Ecto neural progenitor cell (in vitro differentiated cells): ENCODE measurements around the gene TEK.
"Not testable (repeated sequence)": the region's sequence is repeated elsewhere in the genome, so short reads cannot be mapped to it uniquely, and the experiment has no call there.

Experiments
- DNase-seq: peaks from one replicate; pipeline ENCODE4 v3.0.0-alpha.2; 2018; ENCODE audit warnings: low spot score

The TEK gene

DNA sequence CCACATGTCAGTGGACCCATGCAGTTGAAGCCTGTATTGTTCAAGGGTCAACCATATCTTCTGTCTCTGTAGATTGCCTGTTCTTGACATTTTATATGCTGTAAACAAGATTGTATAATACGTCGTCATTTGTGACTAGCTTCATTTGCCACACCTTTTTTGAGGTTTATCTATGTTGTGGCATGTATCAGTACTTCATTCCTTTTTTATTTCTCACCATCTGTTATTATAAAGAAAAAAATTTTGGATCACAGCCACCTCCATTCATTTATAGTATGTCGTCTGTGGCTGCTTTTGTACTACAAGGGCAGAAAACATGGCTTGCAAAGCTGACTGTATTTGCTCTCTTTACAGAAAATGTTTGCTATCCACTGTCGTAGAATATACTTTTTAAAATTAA, 72.4 kb downstream of the TEK start:
- DNase-seq, result no peak

DNA sequence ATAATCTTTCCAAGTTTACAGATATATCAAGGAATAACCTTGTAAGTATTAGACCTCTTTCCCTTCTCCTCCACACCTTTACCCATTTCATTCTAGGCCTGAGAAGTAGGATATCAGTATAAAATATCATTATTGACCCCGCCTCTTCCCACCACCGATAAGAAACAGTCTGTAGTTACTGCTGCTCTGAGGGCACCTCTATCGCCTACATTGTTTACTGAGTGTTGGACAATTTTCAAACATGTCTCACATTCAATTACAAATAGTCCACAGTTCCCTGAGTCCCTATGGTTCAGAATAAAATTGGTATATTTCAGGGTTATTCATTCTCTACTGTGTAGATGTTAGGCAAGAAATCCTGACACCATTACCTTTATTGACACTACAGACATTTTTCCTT, 73.4 kb downstream of the TEK start:
- no peak for DNase-seq

DNA sequence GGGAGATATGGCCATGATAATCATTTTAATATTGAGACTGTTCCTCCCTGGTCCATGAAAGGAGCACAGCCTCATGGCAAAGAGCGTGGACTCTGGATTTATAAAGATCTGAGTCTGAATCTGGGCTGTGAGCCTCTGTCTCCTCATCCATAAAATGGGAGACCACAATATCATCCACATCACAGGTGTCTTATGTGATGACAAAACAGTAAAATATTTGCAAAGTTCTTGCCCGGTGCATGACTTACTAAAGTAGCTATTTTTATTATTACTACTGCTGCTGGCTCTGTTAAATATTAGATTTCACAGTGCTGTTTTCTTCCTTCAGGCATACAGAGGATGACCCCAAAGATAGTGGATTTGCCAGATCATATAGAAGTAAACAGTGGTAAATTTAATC, 74.1 kb downstream of the TEK start:
- no peak for DNase-seq

DNA sequence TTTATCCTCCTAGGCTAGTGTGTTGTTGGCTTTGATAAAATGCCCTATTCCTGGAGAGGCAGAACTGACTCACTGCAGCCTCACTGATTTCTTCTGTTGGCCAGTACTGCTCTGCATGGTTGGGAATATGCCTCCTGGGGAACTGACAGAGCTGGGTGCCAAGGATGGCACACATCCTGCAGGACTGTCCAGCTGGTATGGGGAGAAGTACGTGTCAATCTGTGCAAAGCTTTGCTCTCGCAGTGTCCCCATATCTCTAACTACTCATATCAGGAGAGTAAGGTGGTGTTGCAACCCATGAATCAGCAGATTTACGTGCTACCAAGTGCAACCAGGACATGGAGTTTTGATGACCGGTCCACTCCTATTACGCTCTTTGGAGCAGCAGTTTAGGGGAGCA, 74.7 kb downstream of the TEK start:
- DNase-seq, result no peak

DNA sequence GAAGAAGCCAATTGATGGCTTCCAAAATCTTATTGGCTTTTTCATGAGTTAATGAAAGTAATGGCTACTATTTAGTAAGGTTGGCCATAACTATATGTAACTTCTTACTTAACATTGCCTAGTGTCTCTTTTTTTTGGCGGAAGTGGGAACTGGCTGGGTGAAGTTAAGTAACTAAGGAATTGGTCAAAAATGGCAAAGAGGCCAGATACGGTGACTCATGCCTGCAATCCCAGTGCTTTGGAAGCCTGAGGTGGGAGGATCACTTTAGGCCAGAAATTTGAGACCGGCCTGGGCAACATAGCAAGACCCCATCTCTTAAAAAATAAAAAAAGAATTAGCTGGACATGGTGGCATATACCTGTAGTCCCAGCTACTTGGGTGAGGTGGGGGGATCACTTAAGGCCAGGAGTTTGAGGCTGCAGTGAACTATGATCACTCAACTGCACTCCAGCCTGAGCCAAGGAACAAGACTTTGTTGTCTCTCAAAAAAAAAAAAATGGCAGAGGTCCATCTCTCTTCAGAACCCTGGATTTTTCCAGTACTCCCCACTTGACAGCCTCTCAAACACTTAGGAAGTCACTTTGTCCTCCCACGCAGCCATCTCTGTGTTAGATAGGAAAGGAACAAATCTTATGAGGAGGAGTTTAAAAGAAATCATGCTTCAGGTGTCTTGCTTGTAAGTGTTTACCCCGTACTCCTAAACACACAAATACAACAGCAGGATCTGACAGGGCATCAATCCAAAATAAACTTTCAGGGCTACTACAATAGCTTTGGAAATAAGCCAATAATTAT, 75.7 kb downstream of the TEK start:
- no peak for DNase-seq

DNA sequence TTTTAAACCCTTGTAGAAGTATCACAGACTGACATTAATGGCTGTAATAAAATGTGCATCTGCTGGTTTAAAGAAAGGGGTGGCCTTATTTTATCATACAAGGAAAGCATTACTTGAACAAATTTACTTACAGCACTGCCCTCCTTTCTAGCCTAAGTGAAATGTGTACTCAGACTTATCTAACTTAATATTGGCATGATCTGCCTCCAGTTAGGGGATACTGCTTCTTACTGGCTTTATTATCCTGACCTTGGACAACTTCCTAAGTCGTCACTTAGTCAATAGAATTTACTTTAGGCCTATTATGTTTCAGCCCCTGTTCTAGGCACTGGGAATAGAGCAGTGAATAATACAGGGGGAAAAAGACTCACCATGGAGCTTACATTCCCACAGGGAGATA, 79.4 kb downstream of the TEK start:
- no peak for DNase-seq

DNA sequence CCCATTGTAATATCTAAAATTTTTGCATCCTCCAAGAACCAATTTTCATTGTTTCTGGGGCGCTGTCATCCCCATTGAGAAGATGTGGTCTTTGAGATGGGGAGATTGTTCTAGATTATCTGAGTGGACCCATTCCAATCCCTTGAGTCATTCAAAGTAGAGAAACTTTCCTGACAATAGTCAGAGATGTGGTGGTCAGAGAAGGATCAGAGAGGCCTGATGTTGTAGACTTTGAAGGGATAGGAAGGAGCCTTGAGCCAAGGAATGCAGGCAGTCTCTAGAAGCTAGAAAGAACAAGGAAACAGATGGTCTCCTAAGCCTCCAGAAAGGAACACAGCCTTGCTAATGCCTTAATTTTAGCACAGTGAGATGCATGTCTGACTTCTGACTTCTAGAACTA, 80.4 kb downstream of the TEK start:
- DNase-seq, result no peak

DNA sequence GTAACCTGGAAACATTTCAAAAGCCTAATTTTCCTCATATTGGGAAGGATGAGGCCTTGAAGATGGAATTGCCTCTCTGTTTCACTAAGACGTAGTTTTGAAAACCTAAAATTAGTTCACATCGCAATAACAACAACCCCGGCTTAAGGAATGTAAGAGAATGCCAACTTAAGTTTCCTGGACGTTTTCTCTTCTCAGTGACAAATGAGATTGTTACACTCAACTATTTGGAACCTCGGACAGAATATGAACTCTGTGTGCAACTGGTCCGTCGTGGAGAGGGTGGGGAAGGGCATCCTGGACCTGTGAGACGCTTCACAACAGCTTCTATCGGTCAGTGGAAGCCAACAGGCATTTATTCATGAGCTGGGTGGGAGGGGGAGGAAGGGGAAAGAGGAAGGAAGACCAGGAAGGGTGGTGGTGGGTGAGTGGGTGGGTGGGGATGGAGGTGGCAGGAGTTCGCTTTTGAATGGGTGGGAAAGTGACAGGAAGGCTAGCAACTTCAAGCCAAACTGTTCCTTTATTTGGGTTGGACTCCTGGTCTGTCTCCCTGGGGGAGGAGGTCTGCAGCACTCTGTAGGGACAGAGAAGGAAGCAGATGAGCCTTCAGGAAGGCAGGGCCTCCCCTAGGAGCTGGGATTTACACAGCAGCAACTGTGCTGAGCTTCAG, 83.4 kb downstream of the TEK start:
- DNase-seq, result no peak

DNA sequence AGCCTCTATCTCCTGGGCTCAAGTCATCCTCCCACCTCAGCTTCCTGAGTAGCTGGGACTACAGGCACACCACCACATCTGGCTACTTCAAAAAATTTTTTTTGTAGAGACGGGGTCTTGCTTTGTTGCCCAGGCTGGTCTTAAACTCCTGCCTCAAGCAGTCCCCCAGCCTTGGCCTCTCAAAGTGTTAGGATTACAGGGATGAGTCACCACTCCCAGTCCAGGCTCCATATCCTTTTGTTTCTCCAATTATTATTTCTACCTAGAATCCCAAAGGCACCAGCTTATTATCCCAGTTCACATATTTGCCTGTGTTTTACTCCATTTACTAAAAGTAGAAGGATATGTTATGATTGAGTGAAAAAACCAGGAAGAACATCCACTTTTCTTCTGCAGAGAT, 84.9 kb downstream of the TEK start:
- DNase-seq, result no peak

DNA sequence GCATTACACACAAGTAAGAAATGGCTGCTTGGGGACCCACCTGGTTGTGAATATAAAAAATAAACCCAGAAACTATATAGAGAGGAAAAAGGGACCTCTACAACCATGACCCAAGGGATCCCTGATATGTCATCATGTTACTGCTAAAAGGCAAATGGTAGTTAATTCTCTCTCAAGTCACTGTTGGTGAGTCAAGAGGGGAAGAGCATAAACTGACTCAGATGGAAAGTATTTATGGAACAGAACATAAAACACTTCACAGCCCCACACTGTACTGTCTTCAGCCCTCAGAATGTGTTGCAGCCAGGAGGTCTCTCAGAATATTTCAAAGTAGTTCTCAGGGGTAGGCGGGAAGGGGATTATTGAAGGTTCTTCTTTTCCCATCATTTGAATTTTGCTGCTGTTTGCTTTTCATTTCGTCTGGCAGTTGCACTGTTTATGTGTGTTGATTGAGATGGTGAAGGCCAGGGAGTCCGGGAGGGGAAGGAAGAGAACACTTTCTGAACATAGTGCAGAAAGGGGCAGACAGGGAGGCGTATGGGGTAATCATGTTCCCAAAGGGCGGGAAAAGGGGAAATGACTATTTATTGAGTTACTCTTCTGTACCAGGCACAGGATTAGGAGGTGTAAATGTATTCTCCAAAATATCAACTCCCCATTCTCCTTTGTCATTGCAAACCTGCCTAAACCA, 85.5 kb downstream of the TEK start:
- no peak for DNase-seq

DNA sequence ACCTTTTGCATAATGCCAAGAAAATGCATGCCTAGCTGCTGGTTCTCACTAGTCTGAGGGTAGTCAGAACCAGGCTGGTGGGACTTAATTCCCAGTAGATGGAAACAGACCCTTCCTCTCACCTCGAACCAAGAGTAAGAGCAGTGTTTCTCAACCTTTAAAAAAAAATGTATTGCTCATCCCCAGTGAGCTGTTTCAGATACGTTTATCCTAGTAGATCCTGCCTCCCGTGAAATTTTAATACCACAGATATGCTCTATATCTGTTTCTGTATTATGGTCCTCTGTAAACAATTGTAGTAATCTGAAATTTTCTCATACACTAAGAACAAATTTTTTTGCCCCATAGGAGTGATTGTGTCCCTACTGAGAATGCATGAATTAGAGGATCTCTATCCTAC, 86.2 kb downstream of the TEK start:
- DNase-seq, result no peak

DNA sequence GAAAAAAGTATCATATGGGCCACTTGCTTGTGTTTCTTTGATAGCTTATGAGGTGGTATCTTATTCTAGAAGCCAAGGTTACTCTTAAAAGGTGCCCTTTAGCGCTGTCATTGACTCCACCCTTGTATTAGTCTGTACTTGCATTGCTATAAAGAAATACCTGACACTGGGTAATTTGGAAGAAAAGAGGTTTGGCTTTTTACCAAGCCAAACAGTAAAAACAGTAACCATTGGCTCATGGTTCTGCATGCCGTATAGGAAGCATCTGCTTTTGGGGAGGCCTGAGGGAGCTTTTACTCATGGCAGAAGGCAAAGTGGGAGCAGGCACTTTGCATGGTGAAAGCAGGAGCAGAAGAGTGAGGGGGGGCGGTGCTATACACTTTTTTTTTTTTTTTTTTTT, 87.4 kb downstream of the TEK start:
- DNase-seq, result no peak

DNA sequence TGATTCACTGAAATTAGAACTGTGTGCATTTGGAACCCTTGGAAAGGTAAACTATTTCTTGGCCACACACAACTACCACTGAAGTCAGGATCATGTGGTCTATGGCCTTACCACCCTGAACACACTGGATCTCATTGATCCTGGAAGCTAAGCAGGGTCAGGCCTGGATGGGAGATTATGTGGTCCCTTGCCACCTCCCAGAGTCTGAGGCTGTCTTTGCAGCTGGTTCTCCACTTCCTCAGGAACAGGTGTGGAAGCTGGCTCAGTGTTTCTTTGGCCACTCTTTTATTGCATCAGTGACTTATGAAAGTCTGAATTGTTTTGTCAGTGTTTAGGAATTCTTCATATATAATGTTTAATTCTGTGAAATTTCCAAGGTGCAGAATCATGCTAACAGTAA, 89.2 kb downstream of the TEK start:
- no peak for DNase-seq

DNA sequence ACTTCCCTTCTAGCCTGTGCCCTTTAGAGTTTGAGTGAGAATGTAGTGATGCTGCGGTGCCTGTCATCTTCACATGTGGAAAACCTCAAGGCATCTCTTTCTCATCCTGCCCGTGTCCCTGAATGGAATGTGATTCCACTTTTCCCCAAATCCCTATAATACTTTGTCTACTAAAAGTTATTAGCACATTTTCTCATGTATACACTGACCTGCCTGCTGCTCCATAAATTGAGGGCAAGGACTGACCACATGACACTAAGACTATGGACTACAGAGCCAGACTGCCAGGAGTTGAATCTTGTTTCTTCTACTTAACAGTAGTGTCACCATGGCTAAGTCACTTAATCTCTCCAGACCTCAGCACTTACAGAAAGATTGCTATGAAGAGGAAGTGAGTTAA, 93.0 kb downstream of the TEK start:
- DNase-seq, result no peak

DNA sequence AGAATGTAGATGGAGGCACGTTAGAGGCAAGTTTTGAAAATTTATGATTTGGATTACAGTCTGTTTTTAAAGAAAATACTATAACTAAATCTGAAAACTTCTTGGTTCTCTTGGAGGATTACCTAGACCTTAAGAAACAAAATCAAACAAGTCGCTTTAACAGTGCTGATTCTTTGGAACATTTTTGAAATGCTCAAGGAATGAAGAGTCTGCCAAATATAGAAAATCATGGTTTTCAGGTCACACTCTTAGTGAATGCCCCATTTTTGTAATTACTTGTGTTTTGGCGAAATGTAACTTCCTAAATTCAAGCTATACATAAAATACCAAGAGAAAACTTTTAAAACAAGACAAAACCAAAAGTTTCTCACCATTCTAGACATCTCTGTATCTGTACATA, 94.8 kb downstream of the TEK start:
- no peak for DNase-seq

DNA sequence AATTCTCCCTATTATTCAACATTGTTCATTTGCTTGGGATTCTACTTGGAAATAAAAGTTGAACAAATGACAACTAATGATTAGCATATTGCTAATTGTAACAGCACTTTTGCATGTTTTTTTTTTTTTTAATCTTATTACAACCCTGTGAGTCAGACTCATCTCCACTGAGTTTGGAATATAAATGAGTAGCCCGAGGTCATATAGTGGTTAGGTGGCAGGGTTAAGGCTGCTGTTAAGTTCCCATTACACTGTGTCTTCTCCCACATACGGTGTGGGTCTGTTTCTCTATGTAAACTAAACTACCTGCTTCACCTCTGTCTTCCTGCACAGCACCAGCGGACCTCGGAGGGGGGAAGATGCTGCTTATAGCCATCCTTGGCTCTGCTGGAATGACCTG, 95.6 kb downstream of the TEK start:
- no peak for DNase-seq

DNA sequence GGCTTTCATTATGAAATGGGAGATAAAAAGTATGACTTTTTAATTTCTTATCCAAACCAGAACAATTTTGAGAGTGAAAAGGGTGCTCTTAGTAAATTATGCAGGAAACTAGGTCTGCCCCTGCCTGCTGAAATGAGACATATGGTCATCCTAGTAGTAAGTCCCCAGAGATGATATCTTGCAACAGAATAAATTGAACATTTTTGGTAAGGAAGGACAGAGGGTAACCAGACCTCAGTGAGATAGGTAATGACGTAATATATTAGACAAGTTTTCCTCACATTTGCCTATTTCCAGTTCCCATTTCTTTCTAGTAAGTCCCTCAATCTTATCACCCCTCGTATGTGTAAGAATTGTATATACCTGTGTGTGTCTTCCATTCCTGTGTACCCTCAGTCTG, 96.2 kb downstream of the TEK start:
- DNase-seq, result no peak

DNA sequence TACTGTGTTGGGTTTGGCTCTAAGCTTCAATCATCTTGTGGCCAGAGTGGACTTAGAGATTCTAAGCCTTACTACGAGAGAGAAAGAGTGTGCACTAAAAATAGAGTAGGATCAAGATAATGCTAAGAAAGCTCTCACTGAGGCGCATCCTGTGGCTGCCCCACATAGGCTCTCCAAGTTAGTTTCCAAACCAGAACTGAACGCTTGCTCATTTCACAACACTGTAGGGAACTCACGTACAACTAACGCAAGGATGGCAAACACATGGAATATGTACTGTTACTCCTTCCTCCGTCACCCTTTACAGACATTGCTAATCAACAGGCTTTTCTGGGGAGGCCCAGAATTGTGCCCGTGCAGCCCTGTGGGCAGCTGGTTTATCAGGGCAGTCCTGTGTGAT, 97.0 kb downstream of the TEK start:
- DNase-seq, result no peak

DNA sequence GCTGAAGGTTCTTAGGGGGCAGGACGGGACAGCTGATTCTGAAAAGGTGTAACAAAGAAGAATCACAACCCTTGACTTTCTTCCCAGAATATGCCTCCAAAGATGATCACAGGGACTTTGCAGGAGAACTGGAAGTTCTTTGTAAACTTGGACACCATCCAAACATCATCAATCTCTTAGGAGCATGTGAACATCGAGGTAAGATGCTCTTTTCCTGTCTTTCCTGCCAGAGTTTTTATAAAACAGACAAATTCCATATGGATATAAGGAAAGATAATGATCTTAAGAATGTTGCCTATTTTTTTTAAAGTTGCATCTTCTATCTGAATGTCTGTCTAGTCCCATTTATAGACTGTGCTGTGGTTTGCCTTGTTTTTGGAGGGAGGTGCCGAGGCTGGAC, 100.0 kb downstream of the TEK start:
- no peak for DNase-seq

DNA sequence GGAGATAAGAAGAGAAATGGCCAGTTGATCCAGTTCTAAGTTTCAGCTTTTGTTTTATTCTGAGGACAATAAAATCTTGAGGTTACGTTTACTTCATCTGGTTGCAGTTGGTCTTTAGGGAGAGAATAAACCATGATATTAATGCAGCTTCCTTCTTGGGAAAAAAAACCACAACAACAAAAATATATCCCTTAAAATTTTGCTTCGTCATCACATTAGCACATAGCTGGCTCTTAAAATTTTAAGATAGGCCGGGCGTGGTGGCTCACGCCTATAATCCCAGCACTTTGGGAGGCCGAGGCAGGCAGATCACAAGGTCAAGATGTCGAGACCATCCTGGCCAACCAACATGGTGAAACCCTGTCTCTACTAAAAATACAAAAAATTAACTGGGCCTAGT, 101.6 kb downstream of the TEK start:
- no peak for DNase-seq

DNA sequence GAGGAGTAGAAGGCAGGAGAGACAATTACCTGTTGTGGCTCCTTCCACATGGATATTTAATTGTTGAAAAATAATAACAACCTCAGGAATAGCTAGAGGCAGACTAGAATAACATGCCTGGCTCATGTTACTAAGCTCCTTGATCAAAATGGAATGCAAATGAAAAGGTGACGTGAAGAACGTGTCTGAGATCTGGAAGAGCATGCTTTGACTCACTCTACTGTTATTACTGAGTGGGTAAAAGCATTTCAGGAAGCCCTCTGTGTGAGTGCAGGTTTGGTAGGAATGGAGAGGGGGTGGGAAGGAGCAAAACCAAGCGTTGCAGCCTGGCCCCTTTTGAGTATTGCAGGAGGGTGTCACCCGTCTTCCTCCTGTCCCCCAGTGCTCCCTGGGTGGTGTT, 103.2 kb downstream of the TEK start:
- DNase-seq, result no peak

DNA sequence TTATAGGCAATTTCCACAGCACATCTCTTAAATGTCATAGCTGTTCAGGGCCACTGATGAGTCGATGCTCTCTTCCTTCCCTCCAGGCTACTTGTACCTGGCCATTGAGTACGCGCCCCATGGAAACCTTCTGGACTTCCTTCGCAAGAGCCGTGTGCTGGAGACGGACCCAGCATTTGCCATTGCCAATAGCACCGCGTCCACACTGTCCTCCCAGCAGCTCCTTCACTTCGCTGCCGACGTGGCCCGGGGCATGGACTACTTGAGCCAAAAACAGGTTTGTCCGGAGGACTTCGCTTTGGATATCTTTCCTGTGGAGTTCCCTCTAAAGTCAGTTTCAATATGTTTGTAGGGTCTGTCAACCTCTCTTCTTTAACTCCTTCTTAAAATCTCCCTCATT, 103.6 kb downstream of the TEK start:
- DNase-seq, result no peak

DNA sequence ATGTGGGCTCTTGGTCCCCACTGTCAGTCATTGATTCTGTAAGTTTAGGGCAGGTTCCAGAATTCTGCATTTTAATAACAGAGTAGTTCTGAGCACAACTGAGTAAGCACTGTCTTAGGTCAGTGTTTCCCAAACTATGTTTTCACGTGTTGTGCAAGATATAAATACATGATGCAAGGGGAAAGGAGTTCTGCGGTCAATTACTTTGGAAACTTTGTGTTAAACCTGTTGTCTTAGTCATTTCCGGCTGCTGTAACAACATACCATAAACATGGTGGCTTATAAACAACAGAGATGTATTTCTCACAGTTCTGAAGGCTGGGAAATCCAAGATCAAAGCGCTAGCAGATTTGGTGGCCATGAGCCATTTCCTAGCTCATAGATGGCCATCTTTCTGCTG, 118.2 kb downstream of the TEK start:
- no peak for DNase-seq

DNA sequence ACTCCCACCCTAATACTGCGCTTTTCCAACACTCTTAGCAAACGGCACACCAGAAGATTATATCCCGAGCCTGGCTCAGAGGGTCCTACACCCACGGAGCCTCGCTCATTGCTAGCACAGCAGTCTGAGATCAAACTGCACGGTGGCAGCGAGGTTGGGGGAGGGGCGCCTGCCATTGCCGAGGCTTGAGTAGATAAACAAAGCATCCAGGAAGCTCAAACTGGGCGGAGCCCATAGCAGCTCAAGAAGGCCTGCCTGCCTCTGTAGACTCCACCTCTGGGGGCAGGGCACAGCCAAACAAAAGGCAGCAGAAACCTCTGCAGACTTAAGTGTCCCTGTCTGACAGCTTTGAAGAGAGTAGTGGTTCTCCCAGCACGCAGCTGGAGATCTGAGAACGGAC, 130.6 kb downstream of the TEK start:
- DNase-seq, result not testable (repeated sequence)
